Measurements from ENCODE around the gene SMIM35. TPM values are rescaled to one million over a fixed set of nuclear protein-coding genes. Genes with fewer than 3 reads are reported as not detected.

SMIM35 gene
- polyA plus RNA-seq, 1 of the 3 experiments (the other 2 are of a cell fraction): not detected

- no peak for TF ChIP-seq IRF3 (IDR thresholded peaks at IDR 0.05; ENCODE audit: low read depth, low read length)
These were observed 58.1 kb downstream of the SMIM35 start (continued) for GRCh38 chr11:118028626-118029025.

GRCh38 chr11:118027694-118028093 is 59.1 kb downstream of the SMIM35 start:
- ChIA-PET POLR2A (no interaction called here), CTCF (interaction anchor here (1.3 kb wide), 1 partner anchor 26 kb away, joined by 5 read pairs; no protein-coding TSS in a partner anchor)
- H3K79me2 ChIP-seq (ENCODE audit: insufficient read depth): no peaks in the 10 kb centered on the region
- H3K36me3 ChIP-seq (replicated peaks in 1 of 2; ENCODE audit: control insufficient read depth in 1 of 2, insufficient read depth in 2 of 2, low read length in 1 of 2): no peaks in the 10 kb centered on the region
- H3F3A ChIP-seq (replicated peaks; ENCODE audit: insufficient read depth): no peaks in the 10 kb centered on the region
- H3K4me2 ChIP-seq: no peak overlapping the region
- peaks cover 9% of the 10 kb centered on the region; the same call in 1 of the 2 replicates for H3K27me3 ChIP-seq (ENCODE audit: insufficient read depth)
- 41% methylated on average over 4 of the region's 4 CpGs for WGBS (ENCODE audit: low lambda C conversion rate)
- DNase-seq: no peak
- no peak overlapping the region for H3K27ac ChIP-seq (ENCODE audit: low read depth in 2 of 2, low read length in 1 of 2)
- H2AFZ ChIP-seq (ENCODE audit: low read depth): no peak overlapping the region
- no peaks in the 10 kb centered on the region for H4K20me1 ChIP-seq (ENCODE audit: insufficient read depth)
- no peaks in the 10 kb centered on the region for H3K9me2 ChIP-seq
- TF ChIP-seq, protein P1, sequence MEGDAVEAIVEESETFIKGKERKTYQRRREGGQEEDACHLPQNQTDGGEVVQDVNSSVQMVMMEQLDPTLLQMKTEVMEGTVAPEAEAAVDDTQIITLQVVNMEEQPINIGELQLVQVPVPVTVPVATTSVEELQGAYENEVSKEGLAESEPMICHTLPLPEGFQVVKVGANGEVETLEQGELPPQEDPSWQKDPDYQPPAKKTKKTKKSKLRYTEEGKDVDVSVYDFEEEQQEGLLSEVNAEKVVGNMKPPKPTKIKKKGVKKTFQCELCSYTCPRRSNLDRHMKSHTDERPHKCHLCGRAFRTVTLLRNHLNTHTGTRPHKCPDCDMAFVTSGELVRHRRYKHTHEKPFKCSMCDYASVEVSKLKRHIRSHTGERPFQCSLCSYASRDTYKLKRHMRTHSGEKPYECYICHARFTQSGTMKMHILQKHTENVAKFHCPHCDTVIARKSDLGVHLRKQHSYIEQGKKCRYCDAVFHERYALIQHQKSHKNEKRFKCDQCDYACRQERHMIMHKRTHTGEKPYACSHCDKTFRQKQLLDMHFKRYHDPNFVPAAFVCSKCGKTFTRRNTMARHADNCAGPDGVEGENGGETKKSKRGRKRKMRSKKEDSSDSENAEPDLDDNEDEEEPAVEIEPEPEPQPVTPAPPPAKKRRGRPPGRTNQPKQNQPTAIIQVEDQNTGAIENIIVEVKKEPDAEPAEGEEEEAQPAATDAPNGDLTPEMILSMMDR (IDR thresholded peaks at IDR 0.05): no peak
- TF ChIP-seq TAF1 (IDR thresholded peaks at IDR 0.05; ENCODE audit: borderline replicate concordance, low read depth, low read length) (no peak), POLR2AphosphoS5 (IDR thresholded peaks at IDR 0.05; ENCODE audit: low read depth, low read length) (no peak), SIN3A (IDR thresholded peaks at IDR 0.05; ENCODE audit: borderline replicate concordance, low read depth, low read length) (no peak), TCF12 (IDR thresholded peaks at IDR 0.05) (no peak), SMC3 (IDR thresholded peaks at IDR 0.05; ENCODE audit: low read depth, low read length) (no peak), FOXM1 (IDR thresholded peaks at IDR 0.05; ENCODE audit: low read depth) (no peak), FOXJ3 (CRISPR knock-in tag; IDR thresholded peaks at IDR 0.05) (no peak), FOSL2 (IDR thresholded peaks at IDR 0.05; ENCODE audit: borderline replicate concordance, low read depth) (no peak), CHD2 (IDR thresholded peaks at IDR 0.05; ENCODE audit: low read length, partially characterized antibody) (no peak), USF2 (IDR thresholded peaks at IDR 0.05; ENCODE audit: borderline replicate concordance, low read depth, low read length) (no peak), NFIC (IDR thresholded peaks at IDR 0.05; ENCODE audit: borderline replicate concordance) (no peak), JUND (IDR thresholded peaks at IDR 0.05) (no peak), NRF1 (IDR thresholded peaks at IDR 0.05; ENCODE audit: low read depth, low read length) (no peak), RXRA (IDR thresholded peaks at IDR 0.05; ENCODE audit: borderline replicate concordance, low read depth) (no peak), RCOR1 (IDR thresholded peaks at IDR 0.05; ENCODE audit: low read length) (no peak), IRF3 (IDR thresholded peaks at IDR 0.05; ENCODE audit: low read depth, low read length) (no peak)
- TF ChIP-seq, protein P2, sequence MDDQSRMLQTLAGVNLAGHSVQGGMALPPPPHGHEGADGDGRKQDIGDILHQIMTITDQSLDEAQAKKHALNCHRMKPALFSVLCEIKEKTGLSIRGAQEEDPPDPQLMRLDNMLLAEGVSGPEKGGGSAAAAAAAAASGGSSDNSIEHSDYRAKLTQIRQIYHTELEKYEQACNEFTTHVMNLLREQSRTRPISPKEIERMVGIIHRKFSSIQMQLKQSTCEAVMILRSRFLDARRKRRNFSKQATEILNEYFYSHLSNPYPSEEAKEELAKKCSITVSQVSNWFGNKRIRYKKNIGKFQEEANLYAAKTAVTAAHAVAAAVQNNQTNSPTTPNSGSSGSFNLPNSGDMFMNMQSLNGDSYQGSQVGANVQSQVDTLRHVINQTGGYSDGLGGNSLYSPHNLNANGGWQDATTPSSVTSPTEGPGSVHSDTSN (IDR thresholded peaks at IDR 0.05): no peak
- TF ChIP-seq, protein P3, sequence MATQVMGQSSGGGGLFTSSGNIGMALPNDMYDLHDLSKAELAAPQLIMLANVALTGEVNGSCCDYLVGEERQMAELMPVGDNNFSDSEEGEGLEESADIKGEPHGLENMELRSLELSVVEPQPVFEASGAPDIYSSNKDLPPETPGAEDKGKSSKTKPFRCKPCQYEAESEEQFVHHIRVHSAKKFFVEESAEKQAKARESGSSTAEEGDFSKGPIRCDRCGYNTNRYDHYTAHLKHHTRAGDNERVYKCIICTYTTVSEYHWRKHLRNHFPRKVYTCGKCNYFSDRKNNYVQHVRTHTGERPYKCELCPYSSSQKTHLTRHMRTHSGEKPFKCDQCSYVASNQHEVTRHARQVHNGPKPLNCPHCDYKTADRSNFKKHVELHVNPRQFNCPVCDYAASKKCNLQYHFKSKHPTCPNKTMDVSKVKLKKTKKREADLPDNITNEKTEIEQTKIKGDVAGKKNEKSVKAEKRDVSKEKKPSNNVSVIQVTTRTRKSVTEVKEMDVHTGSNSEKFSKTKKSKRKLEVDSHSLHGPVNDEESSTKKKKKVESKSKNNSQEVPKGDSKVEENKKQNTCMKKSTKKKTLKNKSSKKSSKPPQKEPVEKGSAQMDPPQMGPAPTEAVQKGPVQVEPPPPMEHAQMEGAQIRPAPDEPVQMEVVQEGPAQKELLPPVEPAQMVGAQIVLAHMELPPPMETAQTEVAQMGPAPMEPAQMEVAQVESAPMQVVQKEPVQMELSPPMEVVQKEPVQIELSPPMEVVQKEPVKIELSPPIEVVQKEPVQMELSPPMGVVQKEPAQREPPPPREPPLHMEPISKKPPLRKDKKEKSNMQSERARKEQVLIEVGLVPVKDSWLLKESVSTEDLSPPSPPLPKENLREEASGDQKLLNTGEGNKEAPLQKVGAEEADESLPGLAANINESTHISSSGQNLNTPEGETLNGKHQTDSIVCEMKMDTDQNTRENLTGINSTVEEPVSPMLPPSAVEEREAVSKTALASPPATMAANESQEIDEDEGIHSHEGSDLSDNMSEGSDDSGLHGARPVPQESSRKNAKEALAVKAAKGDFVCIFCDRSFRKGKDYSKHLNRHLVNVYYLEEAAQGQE (IDR thresholded peaks at IDR 0.05; ENCODE audit: low read depth, low read length): no peak
- TF ChIP-seq, protein P4, sequence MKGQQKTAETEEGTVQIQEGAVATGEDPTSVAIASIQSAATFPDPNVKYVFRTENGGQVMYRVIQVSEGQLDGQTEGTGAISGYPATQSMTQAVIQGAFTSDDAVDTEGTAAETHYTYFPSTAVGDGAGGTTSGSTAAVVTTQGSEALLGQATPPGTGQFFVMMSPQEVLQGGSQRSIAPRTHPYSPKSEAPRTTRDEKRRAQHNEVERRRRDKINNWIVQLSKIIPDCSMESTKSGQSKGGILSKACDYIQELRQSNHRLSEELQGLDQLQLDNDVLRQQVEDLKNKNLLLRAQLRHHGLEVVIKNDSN (IDR thresholded peaks at IDR 0.05; ENCODE audit: borderline replicate concordance, low read depth): no peak
- no peak overlapping the region for H3K9ac ChIP-seq
- no peaks in the 10 kb centered on the region for H3K9me3 ChIP-seq
- H3K4me3 ChIP-seq (ENCODE audit: low read depth in 2 of 2, low read length in 1 of 2): no peak overlapping the region
- no peaks in the 10 kb centered on the region for H3K4me1 ChIP-seq (ENCODE audit: control insufficient read depth in 1 of 2, insufficient read depth in 2 of 2, low read depth in 1 of 2, low read length in 1 of 2)

All from SK-N-SH (cell line).